Measurements from ENCODE around the gene ITPR2.
"Not testable (repeated sequence)": the region's sequence is repeated elsewhere in the genome, so short reads cannot be mapped to it uniquely, and the experiment has no call there.

Gene ITPR2

GRCh38 chr12:26832822-26833742 lies at the start of gene ITPR2:
TSS of gene ITPR2 (minus strand) at chr12:26833194. CDS start at chr12:26832781, 413 bp downstream.
- peak; percentile 99 for DNase-seq (ENCODE audit: low spot score)

GRCh38 chr12:26880625-26881024 lies 47.6 kb upstream of the ITPR2 start:
- no peak for DNase-seq (ENCODE audit: low spot score)

GRCh38 chr12:26878661-26879119 lies 45.7 kb upstream of the ITPR2 start:
- no peak for DNase-seq (ENCODE audit: low spot score)

- DNase-seq (ENCODE audit: low spot score), result no peak
Measured at GRCh38 chr12:26874501-26875296, 41.7 kb upstream of the ITPR2 start.

- no peak for DNase-seq (ENCODE audit: low spot score)
Measured at GRCh38 chr12:26872625-26873024, 39.6 kb upstream of the ITPR2 start.

- DNase-seq (ENCODE audit: low spot score), result no peak
Measured at GRCh38 chr12:26871985-26872384, 39.0 kb upstream of the ITPR2 start.

GRCh38 chr12:26870491-26871419 lies 37.8 kb upstream of the ITPR2 start:
- DNase-seq (ENCODE audit: low spot score), result no peak

GRCh38 chr12:26869908-26870459 lies 37.0 kb upstream of the ITPR2 start:
- DNase-seq (ENCODE audit: low spot score), result no peak

GRCh38 chr12:26869104-26869494 lies 36.1 kb upstream of the ITPR2 start:
- DNase-seq (ENCODE audit: low spot score), result no peak

- no peak for DNase-seq (ENCODE audit: low spot score)
Measured at GRCh38 chr12:26868447-26869103, 35.6 kb upstream of the ITPR2 start.

- DNase-seq (ENCODE audit: low spot score), result no peak
Measured at GRCh38 chr12:26867080-26867479, 34.1 kb upstream of the ITPR2 start.

- no peak for DNase-seq (ENCODE audit: low spot score)
Measured at GRCh38 chr12:26863515-26863914, 30.5 kb upstream of the ITPR2 start.

GRCh38 chr12:26862787-26863186 lies 29.8 kb upstream of the ITPR2 start:
- not testable (repeated sequence) for DNase-seq (ENCODE audit: low spot score)

- no peak for DNase-seq (ENCODE audit: low spot score)
Measured at GRCh38 chr12:26861690-26862089, 28.7 kb upstream of the ITPR2 start.

- DNase-seq (ENCODE audit: low spot score), result peak; percentile 44
Measured at GRCh38 chr12:26857465-26858176, 24.6 kb upstream of the ITPR2 start.

- DNase-seq (ENCODE audit: low spot score), result no peak
Measured at GRCh38 chr12:26855337-26855736, 22.3 kb upstream of the ITPR2 start.

- DNase-seq (ENCODE audit: low spot score), result no peak
Measured at GRCh38 chr12:26854031-26854390, 21.0 kb upstream of the ITPR2 start.

GRCh38 chr12:26853303-26854030 lies 20.5 kb upstream of the ITPR2 start:
- peak; percentile 56 for DNase-seq (ENCODE audit: low spot score)

GRCh38 chr12:26851031-26851809 lies 18.2 kb upstream of the ITPR2 start:
- no peak for DNase-seq (ENCODE audit: low spot score)

Measured in HuH-7 (cell line).